ENCODE data around the gene ZNF248. TPM values are rescaled to one million over a fixed set of nuclear protein-coding genes. Genes with fewer than 3 reads are reported as not detected.
A peak's percentile ranks its signal among the peaks of the same experiment; 100 is the strongest.

The ZNF248 gene
- total and polyA plus RNA-seq, 9 of the 15 experiments (the other 6 are each of a cell fraction or from before 2014, with no cell fraction given): 4.5 to 16.5 (median 10.2) TPM

- TF ChIP-seq, protein P1, sequence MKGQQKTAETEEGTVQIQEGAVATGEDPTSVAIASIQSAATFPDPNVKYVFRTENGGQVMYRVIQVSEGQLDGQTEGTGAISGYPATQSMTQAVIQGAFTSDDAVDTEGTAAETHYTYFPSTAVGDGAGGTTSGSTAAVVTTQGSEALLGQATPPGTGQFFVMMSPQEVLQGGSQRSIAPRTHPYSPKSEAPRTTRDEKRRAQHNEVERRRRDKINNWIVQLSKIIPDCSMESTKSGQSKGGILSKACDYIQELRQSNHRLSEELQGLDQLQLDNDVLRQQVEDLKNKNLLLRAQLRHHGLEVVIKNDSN (CRISPR knock-in tag; IDR thresholded peaks at IDR 0.05): no peak
- TF ChIP-seq NCOA1 (IDR thresholded peaks at IDR 0.05; ENCODE audit: low read depth): no peak
- no peak for TF ChIP-seq CBX2 (IDR thresholded peaks at IDR 0.05; ENCODE audit: insufficient read depth, low read length, poor library complexity, severe bottlenecking)
- TF ChIP-seq SIN3B (IDR thresholded peaks at IDR 0.05; ENCODE audit: low read depth): no peak
- TF ChIP-seq ZFP1 (CRISPR knock-in tag; IDR thresholded peaks at IDR 0.05): no peak
- no peak for TF ChIP-seq SAFB2 (IDR thresholded peaks at IDR 0.05; ENCODE audit: borderline replicate concordance, low read depth, low read length, severe bottlenecking)
- no peak for TF ChIP-seq ZNF354B (CRISPR knock-in tag; IDR thresholded peaks at IDR 0.05)
- TF ChIP-seq MIER1 (IDR thresholded peaks at IDR 0.05; ENCODE audit: low read depth): no peak
- TF ChIP-seq, protein P2, sequence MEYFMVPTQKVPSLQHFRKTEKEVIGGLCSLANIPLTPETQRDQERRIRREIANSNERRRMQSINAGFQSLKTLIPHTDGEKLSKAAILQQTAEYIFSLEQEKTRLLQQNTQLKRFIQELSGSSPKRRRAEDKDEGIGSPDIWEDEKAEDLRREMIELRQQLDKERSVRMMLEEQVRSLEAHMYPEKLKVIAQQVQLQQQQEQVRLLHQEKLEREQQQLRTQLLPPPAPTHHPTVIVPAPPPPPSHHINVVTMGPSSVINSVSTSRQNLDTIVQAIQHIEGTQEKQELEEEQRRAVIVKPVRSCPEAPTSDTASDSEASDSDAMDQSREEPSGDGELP (CRISPR knock-in tag; IDR thresholded peaks at IDR 0.05; ENCODE audit: borderline replicate concordance): 0 out of 2 replicates have a peak, but pooled peaks have one; percentile 52
- peak; percentile 28; the same call in 1 of the 2 replicates for TF ChIP-seq ZNF12 (CRISPR knock-in tag; IDR thresholded peaks at IDR 0.05)
- TF ChIP-seq ELF2 (CRISPR knock-in tag; IDR thresholded peaks at IDR 0.05): peak; percentile 24; the same call in 1 of the 2 replicates
- TF ChIP-seq BHLHE40 (IDR thresholded peaks at IDR 0.05; ENCODE audit: low read length): peak; percentile 88
- TF ChIP-seq, protein P3, sequence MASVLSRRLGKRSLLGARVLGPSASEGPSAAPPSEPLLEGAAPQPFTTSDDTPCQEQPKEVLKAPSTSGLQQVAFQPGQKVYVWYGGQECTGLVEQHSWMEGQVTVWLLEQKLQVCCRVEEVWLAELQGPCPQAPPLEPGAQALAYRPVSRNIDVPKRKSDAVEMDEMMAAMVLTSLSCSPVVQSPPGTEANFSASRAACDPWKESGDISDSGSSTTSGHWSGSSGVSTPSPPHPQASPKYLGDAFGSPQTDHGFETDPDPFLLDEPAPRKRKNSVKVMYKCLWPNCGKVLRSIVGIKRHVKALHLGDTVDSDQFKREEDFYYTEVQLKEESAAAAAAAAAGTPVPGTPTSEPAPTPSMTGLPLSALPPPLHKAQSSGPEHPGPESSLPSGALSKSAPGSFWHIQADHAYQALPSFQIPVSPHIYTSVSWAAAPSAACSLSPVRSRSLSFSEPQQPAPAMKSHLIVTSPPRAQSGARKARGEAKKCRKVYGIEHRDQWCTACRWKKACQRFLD (CRISPR knock-in tag; IDR thresholded peaks at IDR 0.05): no peak
- TF ChIP-seq ZBTB40 (IDR thresholded peaks at IDR 0.05): no peak
- TF ChIP-seq ZBTB40 (CRISPR knock-in tag; IDR thresholded peaks at IDR 0.05): no peak
Measured at GRCh38 chr10:37857287-37858211, at the start of gene ZNF248 (continued).
